A549 (cell line): Measurements from ENCODE around the gene GZMM. TPM values are rescaled to one million over a fixed set of nuclear protein-coding genes. Genes with fewer than 3 reads are reported as not detected.
A peak's percentile ranks its signal among the peaks of the same experiment; 100 is the strongest.

Experiments
- ATAC-seq, 2 experiments: fragments of 200-7000 bp in 1 of 2; fragments of >200 bp in 1 of 2; cut with Nextera tagmentation in 1 of 2; cut with Tn5 transposase in 1 of 2; 3 replicates each; pipeline versions ENCODE4 v1.8.0 to v1.9.1; 2018 to 2020; ENCODE audit warnings: mild to moderate bottlenecking in 1 of 2, moderate library complexity in 1 of 2
- CTCF ChIA-PET: fragments of 300-600 bp; sonication (Branson Sonifier 250); formaldehyde crosslinking; extraction: SDS; loops from one replicate; lab custom pipeline; 2021; ENCODE audit warnings: antibody characterized with exemption, inconsistent platforms; lab: Yijun Ruan, JAX
- POLR2A ChIA-PET: fragments of 350-600 bp; formaldehyde crosslinking; extraction: SDS; loops from one replicate; lab custom pipeline; 2021; ENCODE audit warnings: antibody characterized with exemption, inconsistent platforms; lab: Yijun Ruan, JAX
- DNase-seq, 2 experiments: peaks; one replicate each; pipeline versions ENCODE4 v3.0.0 to v3.0.0-alpha.2; 2011 to 2016; ENCODE audit warnings: low read depth in 1 of 2, low spot score in 1 of 2
- FAIRE-seq: peaks from 2 replicates; lab custom pipeline; 2011; peaks lifted over from hg19 to GRCh38; lab: Jason Lieb, UNC
- H3K27ac ChIP-seq, 2 experiments: fragments of >200 bp; sonication (Bioruptor Twin); formaldehyde crosslinking; 3 replicates each; pipeline ENCODE4 v1.5.1; 2016 to 2017
- H3K4me1 ChIP-seq: fragments of >200 bp; sonication (Bioruptor Twin); formaldehyde crosslinking; 3 replicates; pipeline ENCODE4 v1.6.1; 2016
- H3K4me2 ChIP-seq: fragments of >200 bp; sonication (Bioruptor Twin); formaldehyde crosslinking; 3 replicates; pipeline ENCODE4 v1.6.1; 2016
- H3K4me3 ChIP-seq: fragments of >200 bp; sonication (Bioruptor Twin); formaldehyde crosslinking; 3 replicates; pipeline ENCODE4 v1.5.1; 2016
- H3K9me3 ChIP-seq: fragments of >200 bp; sonication (Bioruptor Twin); formaldehyde crosslinking; 3 replicates; pipeline ENCODE4 v1.6.1; 2016
- BCL3 ChIP-seq: fragments of >200 bp; sonication (Bioruptor Twin); formaldehyde crosslinking; IDR thresholded peaks from 3 replicates; pipeline ENCODE4 v1.6.1; 2016
- BHLHE40 ChIP-seq: IDR thresholded peaks from 2 replicates; pipeline ENCODE4 v1.6.1; 2012; ENCODE audit warnings: low read depth, low read length, inconsistent platforms
- CBX2 ChIP-seq: fragments of 200-600 bp; sonication (generic); IDR thresholded peaks from 2 replicates; pipeline ENCODE4 v1.6.1; 2016; ENCODE audit warnings: low read depth, mild to moderate bottlenecking, borderline replicate concordance
- CEBPB ChIP-seq, 2 experiments: fragments of >200 bp in 1 of 2; sonication (Bioruptor Twin) in 1 of 2; formaldehyde crosslinking in 1 of 2; IDR thresholded peaks; 2 replicates each; pipeline ENCODE4 v1.6.1; 2012 to 2016
- CHD4 ChIP-seq: fragments of 200-600 bp; sonication (generic); IDR thresholded peaks from 2 replicates; pipeline ENCODE4 v1.6.1; 2016; ENCODE audit warnings: antibody characterized with exemption, mild to moderate bottlenecking, borderline replicate concordance
- EHF ChIP-seq: fragments of 250-450 bp; sonication (Bioruptor Pico); IDR thresholded peaks from 2 replicates; pipeline ENCODE4 v1.5.0; 2020; ENCODE audit warnings: mild to moderate bottlenecking
- HMGXB4 ChIP-seq: fragments of 250-450 bp; sonication (Bioruptor Pico); IDR thresholded peaks from 2 replicates; pipeline ENCODE4 v1.5.0; 2021; ENCODE audit warnings: mild to moderate bottlenecking, moderate library complexity, borderline replicate concordance
- HOXA7 ChIP-seq: fragments of 250-450 bp; sonication (Bioruptor Pico); IDR thresholded peaks from 2 replicates; pipeline ENCODE4 v1.5.0; 2020; ENCODE audit warnings: mild to moderate bottlenecking, moderate library complexity
- HOXB13 ChIP-seq: fragments of 250-450 bp; sonication (Bioruptor Pico); IDR thresholded peaks from 2 replicates; pipeline ENCODE4 v1.5.0; 2020; ENCODE audit warnings: low read depth, mild to moderate bottlenecking, moderate library complexity
- HOXB5 ChIP-seq: fragments of 250-450 bp; sonication (Bioruptor Pico); IDR thresholded peaks from 2 replicates; pipeline ENCODE4 v1.5.0; 2020; ENCODE audit warnings: mild to moderate bottlenecking, moderate library complexity
- KDM5A ChIP-seq: fragments of 200-600 bp; sonication (generic); IDR thresholded peaks from 2 replicates; pipeline ENCODE4 v1.6.1; 2016; ENCODE audit warnings: antibody characterized with exemption, mild to moderate bottlenecking
- NPAS2 ChIP-seq: fragments of 250-450 bp; sonication (Bioruptor Pico); IDR thresholded peaks from 2 replicates; pipeline ENCODE4 v1.8.0; 2022; ENCODE audit warnings: mild to moderate bottlenecking, moderate library complexity, borderline replicate concordance
- PBX3 ChIP-seq: IDR thresholded peaks from 2 replicates; pipeline ENCODE4 v1.6.1; 2012
- RNF2 ChIP-seq: fragments of 200-600 bp; sonication (generic); IDR thresholded peaks from 2 replicates; pipeline ENCODE4 v1.6.1; 2016; ENCODE audit warnings: low read depth, mild to moderate bottlenecking, antibody characterized with exemption, moderate library complexity, borderline replicate concordance
- SREBF2 ChIP-seq: fragments of 450-650 bp; IDR thresholded peaks from 2 replicates; pipeline ENCODE4 v1.6.1; 2014; ENCODE audit warnings: mild to moderate bottlenecking, moderate library complexity
- ZFP36 ChIP-seq: fragments of 450-650 bp; IDR thresholded peaks from 2 replicates; pipeline ENCODE4 v1.6.1; 2014; ENCODE audit warnings: borderline replicate concordance; ENCODE audit not compliant: partially characterized antibody
- ZNF302 ChIP-seq: fragments of 250-450 bp; sonication (Bioruptor Pico); IDR thresholded peaks from 2 replicates; pipeline ENCODE4 v1.9.0; 2021; ENCODE audit warnings: inconsistent platforms, mild to moderate bottlenecking, moderate library complexity
- WGBS: methylation state at CpG from one replicate; pipeline ENCODE4 v1.1.6; 2017; ENCODE audit errors: missing lambda C conversion rate; 5-methylcytosine and 5-hydroxymethylcytosine counted together
- polyA plus RNA-seq, 4 experiments: library from polyadenylated mRNA; depleted of rRNA in 3 of 4; stranded (reverse); fragments of >200 nt; fragmentation: RNase III in 1 of 4; extraction: RNeasy Plus Mini Kit Qiagen cat#74134 plus additional on column Dnase treatment in 1 of 4; gene quantifications; 2 replicates in 3 of 4; 3 replicates in 1 of 4; pipeline ENCODE4 v1.2.3, GENCODE V29; 2011 to 2017

Gene GZMM
- polyA plus RNA-seq, 2 of the 4 experiments (the other 2 are of a cell fraction): not detected

GRCh38 chr19:554817-555216, 11.0 kb downstream of the GZMM start:
- peaks cover 28% of the 10 kb centered on the region for H3K4me1 ChIP-seq
- ChIA-PET CTCF (interaction anchor here (1.4 to 3.0 kb wide), 5 partner anchors 12 to 34 kb away, joined by 4 to 10 read pairs (median 6); partner anchors contain the start of gene CDC34), POLR2A (interaction anchor here (0.6 to 2.0 kb wide), 3 partner anchors 17 to 284 kb away, joined by 3 to 16 read pairs (median 5); partner anchors contain the start of gene BSG)
- WGBS: 89% methylated on average over 19 of the region's 20 CpGs
- TF ChIP-seq HOXA7 (CRISPR knock-in tag) (no peak), EHF (CRISPR knock-in tag) (no peak), PBX3 (no peak), RNF2 (no peak), BCL3 (no peak), KDM5A (no peak), HOXB13 (CRISPR knock-in tag) (no peak), HMGXB4 (no peak), ZNF302 (no peak), NPAS2 (CRISPR knock-in tag) (no peak), BHLHE40 (no peak), CBX2 (no peak)
- H3K4me2 ChIP-seq: no peak overlapping the region
- FAIRE-seq (no peak), ATAC-seq (no peak), DNase-seq (no peak)
- H3K4me3 ChIP-seq: no peak overlapping the region
- peak overlapping the region in 1 of 2 experiments; percentile 80; a peak in 3 of 6 replicates for H3K27ac ChIP-seq
- H3K9me3 ChIP-seq: no peaks in the 10 kb centered on the region

GRCh38 chr19:555474-555808, 11.6 kb downstream of the GZMM start:
- Histone ChIP-seq H3K4me1 (peaks cover 28% of the 10 kb centered on the region), H3K4me2 (peak overlapping the region; percentile 79), H3K4me3 (no peak overlapping the region), H3K27ac (peak overlapping the region; percentile 80 to 81; a peak in 4 of 6 replicates), H3K9me3 (no peaks in the 10 kb centered on the region)
- FAIRE-seq (no peak), DNase-seq (no peak), ATAC-seq (no peak)
- 77% methylated on average over 10 of the region's 14 CpGs for WGBS
- ChIA-PET CTCF (interaction anchor here (1.0 to 3.0 kb wide), 6 partner anchors 11 to 45 kb away, joined by 3 to 10 read pairs (median 5); partner anchors contain the start of gene CDC34), POLR2A (interaction anchor here (0.8 to 2.0 kb wide), 4 partner anchors 8 to 108 kb away, joined by 3 to 16 read pairs (median 5); partner anchors contain the start of gene BSG)
- TF ChIP-seq ZFP36: no peak
- 0 out of 4 replicates have a peak, but pooled peaks of 1 of the 2 experiments have one; percentile 26 for TF ChIP-seq CEBPB (IDR thresholded peaks at IDR 0.05)
- peak; percentile 39; the same call in 1 of the 2 replicates for TF ChIP-seq CHD4
- no peak for TF ChIP-seq SREBF2
- no peak for TF ChIP-seq HOXB5 (CRISPR knock-in tag)
